HAP-1 (cell line): ENCODE measurements around the gene SFXN5.
"Not testable (repeated sequence)": the region's sequence is repeated elsewhere in the genome, so short reads cannot be mapped to it uniquely, and the experiment has no call there.

ENCODE experiments used
- DNase-seq, 2 experiments: peaks; one replicate each; pipeline ENCODE4 v3.0.0-alpha.2; 2016 to 2020; ENCODE audit warnings: low spot score in 2 of 2
- H3K27me3 ChIP-seq: fragments of 250-450 bp; sonication (Bioruptor Pico); 2 replicates; pipeline ENCODE4 v1.5.1; 2020; ENCODE audit warnings: low read depth, mild to moderate bottlenecking, moderate library complexity
- H3K36me3 ChIP-seq: fragments of 250-450 bp; sonication (Bioruptor Pico); replicated peaks from 2 replicates; pipeline ENCODE4 v1.5.1; 2020; ENCODE audit warnings: mild to moderate bottlenecking
- H3K4me1 ChIP-seq: fragments of 250-450 bp; sonication (Bioruptor Pico); 2 replicates; pipeline ENCODE4 v1.5.1; 2020; ENCODE audit warnings: mild to moderate bottlenecking
- H3K4me3 ChIP-seq: fragments of 250-450 bp; sonication (Bioruptor Pico); 2 replicates; pipeline ENCODE4 v1.5.1; 2020; ENCODE audit warnings: mild to moderate bottlenecking, moderate library complexity
- H3K9me3 ChIP-seq: fragments of 250-450 bp; sonication (Bioruptor Pico); 2 replicates; pipeline ENCODE4 v1.5.1; 2020; ENCODE audit warnings: mild to moderate bottlenecking, moderate library complexity
- in situ Hi-C: fragments of 300-500 bp; cut with MboI; formaldehyde crosslinking; loops from 3 replicates; pipeline ENCODE4 v1.14.3; 2020; ENCODE audit warnings: low sequenced_read_pairs, inconsistent platforms, mixed read lengths

SFXN5 gene

GRCh38 chr2:72917138-72917876 lies 154.2 kb downstream of the SFXN5 start, which contains the start of gene EMX1:
TSS of gene EMX1 (plus strand) at chr2:72917519. CDS start at chr2:72917853, 334 bp downstream.
- Histone ChIP-seq H3K4me3 (peak within 1 kb of the TSS; percentile 21), H3K36me3 (no peaks in the 10 kb centered on the region), H3K9me3 (no peaks in the 10 kb centered on the region), H3K27me3 (peaks cover 94% of the 10 kb centered on the region), H3K4me1 (no peaks in the 10 kb centered on the region; the same call in 1 of the 2 replicates)
- in situ Hi-C loops: no loop called here
- DNase-seq: peak; percentile 65 to 80

- Histone ChIP-seq H3K36me3 (no peaks in the 10 kb centered on the region), H3K4me3 (0 out of 2 replicates have a peak overlapping the region, but pooled peaks have one; percentile 1), H3K4me1 (no peaks in the 10 kb centered on the region; the same call in 1 of the 2 replicates), H3K9me3 (no peaks in the 10 kb centered on the region), H3K27me3 (peaks cover 94% of the 10 kb centered on the region)
- in situ Hi-C loops: no loop called here
- no peak for DNase-seq
These were observed 154.8 kb downstream of the SFXN5 start for GRCh38 chr2:72916743-72917137.

GRCh38 chr2:72915907-72916742 lies 155.4 kb downstream of the SFXN5 start:
- Histone ChIP-seq H3K4me1 (no peaks in the 10 kb centered on the region; the same call in 1 of the 2 replicates), H3K36me3 (no peaks in the 10 kb centered on the region), H3K27me3 (peaks cover 90% of the 10 kb centered on the region), H3K9me3 (no peaks in the 10 kb centered on the region), H3K4me3 (peak overlapping the region; percentile 25)
- in situ Hi-C loops: no loop called here
- DNase-seq: peak; percentile 40 to 72

GRCh38 chr2:72915320-72915906 lies 156.1 kb downstream of the SFXN5 start:
- H3K9me3 ChIP-seq: no peaks in the 10 kb centered on the region
- no peaks in the 10 kb centered on the region; the same call in 1 of the 2 replicates for H3K4me1 ChIP-seq
- H3K36me3 ChIP-seq: no peaks in the 10 kb centered on the region
- DNase-seq: no peak
- H3K27me3 ChIP-seq: peaks cover 83% of the 10 kb centered on the region
- in situ Hi-C loops: no loop called here
- peak overlapping the region; percentile 25 for H3K4me3 ChIP-seq

GRCh38 chr2:72914589-72915319 lies 156.8 kb downstream of the SFXN5 start:
- H3K36me3 ChIP-seq: no peaks in the 10 kb centered on the region
- no peak for DNase-seq
- H3K9me3 ChIP-seq: no peaks in the 10 kb centered on the region
- in situ Hi-C loops: no loop called here
- H3K4me3 ChIP-seq: no peak overlapping the region
- no peaks in the 10 kb centered on the region; the same call in 1 of the 2 replicates for H3K4me1 ChIP-seq
- H3K27me3 ChIP-seq: peaks cover 80% of the 10 kb centered on the region

GRCh38 chr2:72914206-72914559 lies 157.3 kb downstream of the SFXN5 start:
- Histone ChIP-seq H3K4me1 (no peaks in the 10 kb centered on the region; the same call in 1 of the 2 replicates), H3K27me3 (peaks cover 78% of the 10 kb centered on the region)

GRCh38 chr2:72913486-72914205 lies 157.9 kb downstream of the SFXN5 start:
- Histone ChIP-seq H3K9me3 (no peaks in the 10 kb centered on the region), H3K27me3 (peaks cover 78% of the 10 kb centered on the region), H3K36me3 (no peaks in the 10 kb centered on the region), H3K4me1 (no peaks in the 10 kb centered on the region; the same call in 1 of the 2 replicates), H3K4me3 (no peak overlapping the region)
- no peak for DNase-seq
- in situ Hi-C loops: no loop called here

More at GRCh38 chr2:72914206-72914559, 157.3 kb downstream of the SFXN5 start:
- no peaks in the 10 kb centered on the region for H3K9me3 ChIP-seq
- no peak overlapping the region for H3K4me3 ChIP-seq
- in situ Hi-C loops: no loop called here
- DNase-seq: no peak
- H3K36me3 ChIP-seq: no peaks in the 10 kb centered on the region

GRCh38 chr2:72911256-72911655 lies 160.3 kb downstream of the SFXN5 start:
- Histone ChIP-seq H3K9me3 (0 out of 2 replicates have a peak, but pooled peaks cover 2% of the 10 kb centered on the region), H3K4me1 (no peaks in the 10 kb centered on the region), H3K4me3 (no peak overlapping the region), H3K36me3 (no peaks in the 10 kb centered on the region), H3K27me3 (peaks cover 70% of the 10 kb centered on the region)
- in situ Hi-C loops: no loop called here
- no peak for DNase-seq

- DNase-seq: no peak
These were observed 162.8 kb downstream of the SFXN5 start for GRCh38 chr2:72908741-72909140.

GRCh38 chr2:72907369-72907768 lies 164.1 kb downstream of the SFXN5 start:
- DNase-seq, in situ Hi-C loops, H3K36me3 ChIP-seq, H3K4me1 ChIP-seq, H3K4me3 ChIP-seq, H3K9me3 ChIP-seq: not testable (repeated sequence)
- H3K27me3 ChIP-seq: peaks cover 56% of the 10 kb centered on the region

More at GRCh38 chr2:72908741-72909140, 162.8 kb downstream of the SFXN5 start:
- in situ Hi-C loops: no loop called here
- Histone ChIP-seq H3K9me3 (0 out of 2 replicates have a peak, but pooled peaks cover 4% of the 10 kb centered on the region), H3K36me3 (no peaks in the 10 kb centered on the region), H3K4me1 (no peaks in the 10 kb centered on the region), H3K27me3 (peaks cover 58% of the 10 kb centered on the region), H3K4me3 (no peak overlapping the region)

GRCh38 chr2:72901426-72901825 lies 170.1 kb downstream of the SFXN5 start:
- in situ Hi-C loops: no loop called here
- Histone ChIP-seq H3K36me3 (no peaks in the 10 kb centered on the region), H3K4me1 (no peaks in the 10 kb centered on the region), H3K27me3 (peaks cover 37% of the 10 kb centered on the region), H3K9me3 (0 out of 2 replicates have a peak, but pooled peaks cover 4% of the 10 kb centered on the region), H3K4me3 (no peak overlapping the region)
- DNase-seq: no peak

- H3K27me3 ChIP-seq: peaks cover 37% of the 10 kb centered on the region
These were observed 171.2 kb downstream of the SFXN5 start for GRCh38 chr2:72900191-72900825.

More at GRCh38 chr2:72900191-72900825, 171.2 kb downstream of the SFXN5 start:
- H3K4me1 ChIP-seq: no peaks in the 10 kb centered on the region
- in situ Hi-C loops: no loop called here
- H3K9me3 ChIP-seq: no peaks in the 10 kb centered on the region
- no peaks in the 10 kb centered on the region for H3K36me3 ChIP-seq
- DNase-seq: no peak
- no peak overlapping the region for H3K4me3 ChIP-seq
